ENCODE results near the gene PPP6R2.

GRCh38 chr22:50403701-50404101, 60.6 kb downstream of the PPP6R2 start:
- TF ChIP-seq CTCF (IDR thresholded peaks at IDR 0.05): no peak
- TF ChIP-seq POLR2A (IDR thresholded peaks at IDR 0.05): no peak
